ENCODE measurements around the gene RBMY1D. TPM values are rescaled to one million over a fixed set of nuclear protein-coding genes. Genes with fewer than 3 reads are reported as not detected.
"Not testable (repeated sequence)": the region's sequence is repeated elsewhere in the genome, so short reads cannot be mapped to it uniquely, and the experiment has no call there.

RBMY1D gene
- total RNA-seq (not detected in 2 replicates), polyA plus RNA-seq (not detected in 2 replicates), polyA minus RNA-seq (not detected in 2 replicates), Bru-seq, nascent RNA (not detected), BruChase-seq, experiment 1, labeled RNA remaining after a 6-hour chase (not detected), BruChase-seq, experiment 2, labeled RNA remaining after a 2-hour chase (not detected)
- polyA plus RNA-seq (2011; cell fraction: cytosol; rRNA removed) = not detected in 2 replicates
- polyA plus RNA-seq (2011; cell fraction: nucleus; rRNA removed) = not detected in 2 replicates
- polyA plus RNA-seq (2012) = not detected in 2 replicates
- not detected for polyA minus RNA-seq (2011; cell fraction: cytosol; rRNA and poly(A)+ RNA removed)
- polyA minus RNA-seq (2011; cell fraction: nucleus; rRNA and poly(A)+ RNA removed) = not detected in 2 replicates
- long read RNA-seq = 0 reads

DNA sequence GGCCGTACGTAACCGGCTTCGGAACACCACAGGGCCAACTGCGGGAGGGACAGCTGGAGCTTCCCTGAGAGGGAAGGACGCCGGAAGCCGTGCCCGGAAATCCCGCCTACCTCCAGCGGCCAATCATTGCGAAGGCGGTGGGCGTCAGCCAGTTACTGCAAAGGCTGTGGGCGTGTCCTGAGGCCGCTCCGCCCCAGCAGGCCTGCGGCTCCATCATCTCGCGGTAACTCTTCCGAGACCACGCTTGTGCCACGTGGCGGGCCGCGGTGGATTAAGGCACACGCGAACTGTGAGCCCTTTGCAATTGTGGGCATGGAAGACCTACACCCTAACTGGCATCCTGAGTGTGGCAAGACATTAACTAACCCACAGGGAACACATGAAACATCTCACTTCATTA lies at the start of gene RBMY1D:
Gene RBMY1D, minus strand, starts transcription at position 101 of the 400 bp plus-strand sequence. CDS start 2,013 bp downstream, outside the sequence.
- intact Hi-C loops (cut with micrococcal nuclease); dilution Hi-C loops (cut with MboI; ENCODE audit: extremely low pct_ligation_motif_present, low sequenced_read_pairs); H3K27ac ChIP-seq (ENCODE audit: insufficient read depth, low read depth, low read length); H3K4me1 ChIP-seq (ENCODE audit: control insufficient read depth, extremely low read depth, insufficient read depth, low read length); H3K79me2 ChIP-seq (ENCODE audit: control insufficient read depth, insufficient read depth, low read length); H4K20me1 ChIP-seq (replicated peaks; ENCODE audit: control insufficient read depth, extremely low read depth, insufficient read depth, low read length); H3K27me3 ChIP-seq (ENCODE audit: control insufficient read depth in 2 of 2, insufficient read depth in 2 of 2, low read length in 2 of 2); FAIRE-seq; POLR2A ChIA-PET; H3K4me3 ChIP-seq (replicated peaks in 1 of 3; ENCODE audit: insufficient read depth in 1 of 3, low read depth in 1 of 3, low read length in 3 of 3); H3K9me3 ChIP-seq (replicated peaks; ENCODE audit: control insufficient read depth, insufficient read depth, low read length); H3K36me3 ChIP-seq (ENCODE audit: control insufficient read depth in 2 of 2, extremely low read depth in 1 of 2, insufficient read depth in 2 of 2, low read length in 2 of 2); CTCF ChIA-PET; H2AFZ ChIP-seq (ENCODE audit: low read depth, low read length); DNase-seq (ENCODE audit: low read depth, low spot score); H3K9me1 ChIP-seq (replicated peaks; ENCODE audit: control insufficient read depth, extremely low read depth, insufficient read depth, low read length); H3K9ac ChIP-seq (replicated peaks; ENCODE audit: extremely low read depth, insufficient read depth, low read length); H3K4me2 ChIP-seq (ENCODE audit: insufficient read depth, low read length); BruUV-seq (replicated peaks): not testable (repeated sequence)

DNA sequence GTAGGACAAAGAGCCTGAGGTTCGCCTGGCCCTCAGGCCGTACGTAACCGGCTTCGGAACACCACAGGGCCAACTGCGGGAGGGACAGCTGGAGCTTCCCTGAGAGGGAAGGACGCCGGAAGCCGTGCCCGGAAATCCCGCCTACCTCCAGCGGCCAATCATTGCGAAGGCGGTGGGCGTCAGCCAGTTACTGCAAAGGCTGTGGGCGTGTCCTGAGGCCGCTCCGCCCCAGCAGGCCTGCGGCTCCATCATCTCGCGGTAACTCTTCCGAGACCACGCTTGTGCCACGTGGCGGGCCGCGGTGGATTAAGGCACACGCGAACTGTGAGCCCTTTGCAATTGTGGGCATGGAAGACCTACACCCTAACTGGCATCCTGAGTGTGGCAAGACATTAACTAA lies 23.6 kb upstream of the RBMY1D start, which contains the start of gene RBMY1E:
Gene RBMY1E, minus strand, starts transcription at position 101 of the 400 bp plus-strand sequence. CDS start 1,978 bp downstream, outside the sequence.
- BruUV-seq (replicated peaks); CTCF ChIA-PET; DNase-seq (ENCODE audit: low read depth, low spot score); H3K4me1 ChIP-seq (ENCODE audit: control insufficient read depth, extremely low read depth, insufficient read depth, low read length); intact Hi-C loops (cut with micrococcal nuclease); POLR2A ChIA-PET; H4K20me1 ChIP-seq (replicated peaks; ENCODE audit: control insufficient read depth, extremely low read depth, insufficient read depth, low read length); H3K9me3 ChIP-seq (replicated peaks; ENCODE audit: control insufficient read depth, insufficient read depth, low read length); H3K36me3 ChIP-seq (ENCODE audit: control insufficient read depth in 2 of 2, extremely low read depth in 1 of 2, insufficient read depth in 2 of 2, low read length in 2 of 2); FAIRE-seq; H3K4me2 ChIP-seq (ENCODE audit: insufficient read depth, low read length); H3K9me1 ChIP-seq (replicated peaks; ENCODE audit: control insufficient read depth, extremely low read depth, insufficient read depth, low read length); H3K9ac ChIP-seq (replicated peaks; ENCODE audit: extremely low read depth, insufficient read depth, low read length); H3K4me3 ChIP-seq (replicated peaks in 1 of 3; ENCODE audit: insufficient read depth in 1 of 3, low read depth in 1 of 3, low read length in 3 of 3); H3K79me2 ChIP-seq (ENCODE audit: control insufficient read depth, insufficient read depth, low read length); H2AFZ ChIP-seq (ENCODE audit: low read depth, low read length); H3K27me3 ChIP-seq (ENCODE audit: control insufficient read depth in 2 of 2, insufficient read depth in 2 of 2, low read length in 2 of 2); H3K27ac ChIP-seq (ENCODE audit: insufficient read depth, low read depth, low read length); dilution Hi-C loops (cut with MboI; ENCODE audit: extremely low pct_ligation_motif_present, low sequenced_read_pairs): not testable (repeated sequence)

DNA sequence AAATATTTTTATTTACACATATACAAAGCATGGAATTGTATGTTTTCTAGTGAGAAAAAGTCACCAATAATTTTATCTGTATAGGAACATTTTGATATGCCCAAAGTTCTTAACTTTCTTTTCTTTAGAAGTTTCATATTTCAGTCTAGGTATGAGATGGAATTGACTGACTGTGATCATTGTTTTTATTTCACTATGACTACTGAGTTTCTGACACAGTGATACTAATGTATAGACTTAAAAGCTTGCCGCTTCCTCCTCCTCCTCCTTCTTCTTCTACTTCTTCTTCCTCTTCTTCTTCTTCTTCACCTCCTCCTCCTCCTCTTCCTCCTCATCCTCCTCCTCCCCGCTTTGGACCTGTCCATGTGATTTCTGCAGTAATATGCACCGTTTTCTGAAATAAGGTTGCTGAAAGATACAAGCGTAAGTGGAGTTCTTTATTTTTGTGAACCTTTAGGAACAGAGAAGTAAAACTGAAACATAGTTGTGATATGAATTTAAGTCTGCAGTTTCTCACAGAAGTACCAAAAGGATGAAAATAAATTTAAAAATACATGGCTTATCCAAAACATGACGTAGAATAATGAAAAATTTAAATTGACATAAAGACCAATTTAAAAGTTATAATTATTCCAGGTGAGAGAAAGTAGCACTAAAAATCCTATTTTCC lies 24.8 kb downstream of the RBMY1D start:
- H3K27me3 ChIP-seq (ENCODE audit: control insufficient read depth in 2 of 2, insufficient read depth in 2 of 2, low read length in 2 of 2); dilution Hi-C loops (cut with MboI; ENCODE audit: extremely low pct_ligation_motif_present, low sequenced_read_pairs); H4K20me1 ChIP-seq (replicated peaks; ENCODE audit: control insufficient read depth, extremely low read depth, insufficient read depth, low read length); H3K4me3 ChIP-seq (replicated peaks in 1 of 3; ENCODE audit: insufficient read depth in 1 of 3, low read depth in 1 of 3, low read length in 3 of 3); CTCF ChIA-PET; H3K4me2 ChIP-seq (ENCODE audit: insufficient read depth, low read length); H3K9ac ChIP-seq (replicated peaks; ENCODE audit: extremely low read depth, insufficient read depth, low read length); POLR2A ChIA-PET; BruUV-seq (replicated peaks); intact Hi-C loops (cut with micrococcal nuclease); DNase-seq (ENCODE audit: low read depth, low spot score); H3K79me2 ChIP-seq (ENCODE audit: control insufficient read depth, insufficient read depth, low read length); H3K4me1 ChIP-seq (ENCODE audit: control insufficient read depth, extremely low read depth, insufficient read depth, low read length); FAIRE-seq; H3K9me1 ChIP-seq (replicated peaks; ENCODE audit: control insufficient read depth, extremely low read depth, insufficient read depth, low read length); H3K36me3 ChIP-seq (ENCODE audit: control insufficient read depth in 2 of 2, extremely low read depth in 1 of 2, insufficient read depth in 2 of 2, low read length in 2 of 2); H3K9me3 ChIP-seq (replicated peaks; ENCODE audit: control insufficient read depth, insufficient read depth, low read length); H3K27ac ChIP-seq (ENCODE audit: insufficient read depth, low read depth, low read length); H2AFZ ChIP-seq (ENCODE audit: low read depth, low read length): not testable (repeated sequence)

Measured in endothelial cell of umbilical vein (primary cell).